ENCODE data around the gene CIDEB. TPM values are rescaled to one million over a fixed set of nuclear protein-coding genes. Genes with fewer than 3 reads are reported as not detected.

Gene CIDEB
- total and polyA plus RNA-seq, 9 of the 15 experiments (the other 6 are each of a cell fraction or from before 2014, with no cell fraction given) = 0.03 to 0.35 (median 0.09) TPM; not detected in 3

- TF ChIP-seq ZNF609 (CRISPR knock-in tag; IDR thresholded peaks at IDR 0.05; ENCODE audit: borderline replicate concordance) = no peak
- peak; percentile 26 for TF ChIP-seq TAF1 (IDR thresholded peaks at IDR 0.05; ENCODE audit: control insufficient read depth, extremely low read depth, insufficient read depth, low read length, severe bottlenecking)
- TF ChIP-seq NCOA6 (IDR thresholded peaks at IDR 0.05) = no peak
- no peak for TF ChIP-seq PHTF2 (CRISPR knock-in tag; IDR thresholded peaks at IDR 0.05)
- no peak for TF ChIP-seq PATZ1 (CRISPR knock-in tag; IDR thresholded peaks at IDR 0.05; ENCODE audit: borderline replicate concordance)
- TF ChIP-seq ELF4 (CRISPR knock-in tag; IDR thresholded peaks at IDR 0.05) = no peak
- TF ChIP-seq ZFPM2 (CRISPR knock-in tag; IDR thresholded peaks at IDR 0.05) = no peak
- TF ChIP-seq STAT5B (CRISPR knock-in tag; IDR thresholded peaks at IDR 0.05) = no peak
- TF ChIP-seq NCOA1 (IDR thresholded peaks at IDR 0.05; ENCODE audit: low read depth) = peak; percentile 64; the same call in 1 of the 2 replicates
- TF ChIP-seq MTA1 (IDR thresholded peaks at IDR 0.05; ENCODE audit: borderline replicate concordance) = no peak
- TF ChIP-seq BRCA1 (IDR thresholded peaks at IDR 0.05) = no peak
- no peak for TF ChIP-seq BRCA1 (CRISPR knock-in tag; IDR thresholded peaks at IDR 0.05)
- TF ChIP-seq E2F3 (CRISPR knock-in tag; IDR thresholded peaks at IDR 0.05) = no peak
- TF ChIP-seq EP400 (IDR thresholded peaks at IDR 0.05) = no peak; the same call in 1 of the 2 replicates
- no peak for TF ChIP-seq ZNF324 (CRISPR knock-in tag; IDR thresholded peaks at IDR 0.05)
- 0 out of 2 replicates have a peak, but pooled peaks have one; percentile 55 for TF ChIP-seq CREB1 (IDR thresholded peaks at IDR 0.05)
- no peak for TF ChIP-seq CREB1 (CRISPR knock-in tag; IDR thresholded peaks at IDR 0.05)
- no peak for TF ChIP-seq POLR2H (tag; IDR thresholded peaks at IDR 0.05; ENCODE audit: low read depth)
- TF ChIP-seq SMARCE1 (IDR thresholded peaks at IDR 0.05) = peak; percentile 53; the same call in 1 of the 2 replicates
- no peak for TF ChIP-seq CTCF (IDR thresholded peaks at IDR 0.05 in 2 of 3, conservative IDR thresholded peaks at IDR 0.05 in 1 of 3; ENCODE audit: insufficient read depth in 2 of 3, low read depth in 1 of 3, low read length in 3 of 3)
- TF ChIP-seq CREM (IDR thresholded peaks at IDR 0.05; ENCODE audit: low read depth) = peak; percentile 47; the same call in 1 of the 2 replicates
- no peak for TF ChIP-seq PHF20 (IDR thresholded peaks at IDR 0.05; ENCODE audit: partially characterized antibody)
Observed at GRCh38 chr14:24255931-24256711, 51.7 kb downstream of the CIDEB start (continued).

Measured in K562 (cell line).